ENCODE results near the gene WASL.

Gene WASL

GRCh38 chr7:123787220-123788007 lies 38.6 kb upstream of the WASL start:
- Histone ChIP-seq H4K20me1 (ENCODE audit: insufficient read depth, low read length) (no peaks in the 10 kb centered on the region), H3K4me3 (ENCODE audit: low read depth, low read length, poor library complexity, severe bottlenecking) (no peak overlapping the region), H3F3A (ENCODE audit: insufficient read depth, low read length) (no peaks in the 10 kb centered on the region), H3K36me3 (ENCODE audit: insufficient read depth, low read length) (no peaks in the 10 kb centered on the region), H3K27me3 (ENCODE audit: insufficient read depth, low read length) (no peaks in the 10 kb centered on the region), H3K27ac (ENCODE audit: low read depth, low read length, poor library complexity, severe bottlenecking) (no peak overlapping the region), H3K9ac (ENCODE audit: low read length) (no peak overlapping the region), H3K79me2 (ENCODE audit: insufficient read depth, low read length) (no peaks in the 10 kb centered on the region), H3K4me1 (ENCODE audit: insufficient read depth, low read length, severe bottlenecking) (no peaks in the 10 kb centered on the region), H3K4me2 (ENCODE audit: low read length) (no peak overlapping the region), H2AFZ (ENCODE audit: low read length) (no peak overlapping the region), H3K9me2 (ENCODE audit: low read depth, low read length) (no peaks in the 10 kb centered on the region), H3K9me3 (ENCODE audit: low read length) (no peaks in the 10 kb centered on the region)
- TF ChIP-seq CTCF (IDR thresholded peaks at IDR 0.05; ENCODE audit: low read length): no peak
- TF ChIP-seq EZH2 (IDR thresholded peaks at IDR 0.05; ENCODE audit: borderline replicate concordance, low read length): no peak

GRCh38 chr7:123784263-123784662 lies 35.5 kb upstream of the WASL start:
- no peaks in the 10 kb centered on the region for H3K9me3 ChIP-seq (ENCODE audit: low read length)
- no peaks in the 10 kb centered on the region for H3K27me3 ChIP-seq (ENCODE audit: insufficient read depth, low read length)
- H3K27ac ChIP-seq (ENCODE audit: low read depth, low read length, poor library complexity, severe bottlenecking): no peak overlapping the region
- H3K4me2 ChIP-seq (ENCODE audit: low read length): no peak overlapping the region
- no peaks in the 10 kb centered on the region for H3K79me2 ChIP-seq (ENCODE audit: insufficient read depth, low read length)
- H2AFZ ChIP-seq (ENCODE audit: low read length): no peak overlapping the region
- no peak for TF ChIP-seq EZH2 (IDR thresholded peaks at IDR 0.05; ENCODE audit: borderline replicate concordance, low read length)
- TF ChIP-seq CTCF (IDR thresholded peaks at IDR 0.05; ENCODE audit: low read length): no peak
- H4K20me1 ChIP-seq (ENCODE audit: insufficient read depth, low read length): no peaks in the 10 kb centered on the region
- H3F3A ChIP-seq (ENCODE audit: insufficient read depth, low read length): no peaks in the 10 kb centered on the region
- H3K36me3 ChIP-seq (ENCODE audit: insufficient read depth, low read length): no peaks in the 10 kb centered on the region
- H3K9me2 ChIP-seq (ENCODE audit: low read depth, low read length): no peaks in the 10 kb centered on the region
- no peaks in the 10 kb centered on the region for H3K4me1 ChIP-seq (ENCODE audit: insufficient read depth, low read length, severe bottlenecking)
- no peak overlapping the region for H3K9ac ChIP-seq (ENCODE audit: low read length)
- H3K4me3 ChIP-seq (ENCODE audit: low read depth, low read length, poor library complexity, severe bottlenecking): no peak overlapping the region

GRCh38 chr7:123783820-123784219 lies 35.0 kb upstream of the WASL start:
- Histone ChIP-seq H3K4me2 (ENCODE audit: low read length) (no peak overlapping the region), H3K9me2 (ENCODE audit: low read depth, low read length) (no peaks in the 10 kb centered on the region), H3K27ac (ENCODE audit: low read depth, low read length, poor library complexity, severe bottlenecking) (no peak overlapping the region), H3K4me1 (ENCODE audit: insufficient read depth, low read length, severe bottlenecking) (no peaks in the 10 kb centered on the region), H3K36me3 (ENCODE audit: insufficient read depth, low read length) (no peaks in the 10 kb centered on the region), H2AFZ (ENCODE audit: low read length) (no peak overlapping the region), H4K20me1 (ENCODE audit: insufficient read depth, low read length) (no peaks in the 10 kb centered on the region), H3K27me3 (ENCODE audit: insufficient read depth, low read length) (no peaks in the 10 kb centered on the region), H3F3A (ENCODE audit: insufficient read depth, low read length) (no peaks in the 10 kb centered on the region), H3K4me3 (ENCODE audit: low read depth, low read length, poor library complexity, severe bottlenecking) (no peak overlapping the region), H3K9ac (ENCODE audit: low read length) (no peak overlapping the region), H3K79me2 (ENCODE audit: insufficient read depth, low read length) (no peaks in the 10 kb centered on the region), H3K9me3 (ENCODE audit: low read length) (no peaks in the 10 kb centered on the region)
- TF ChIP-seq CTCF (IDR thresholded peaks at IDR 0.05; ENCODE audit: low read length) (no peak), EZH2 (IDR thresholded peaks at IDR 0.05; ENCODE audit: borderline replicate concordance, low read length) (no peak)
